Measurements from ENCODE around the gene TEX2.
"Not testable (repeated sequence)": the region's sequence is repeated elsewhere in the genome, so short reads cannot be mapped to it uniquely, and the experiment has no call there.

TEX2 gene

DNA sequence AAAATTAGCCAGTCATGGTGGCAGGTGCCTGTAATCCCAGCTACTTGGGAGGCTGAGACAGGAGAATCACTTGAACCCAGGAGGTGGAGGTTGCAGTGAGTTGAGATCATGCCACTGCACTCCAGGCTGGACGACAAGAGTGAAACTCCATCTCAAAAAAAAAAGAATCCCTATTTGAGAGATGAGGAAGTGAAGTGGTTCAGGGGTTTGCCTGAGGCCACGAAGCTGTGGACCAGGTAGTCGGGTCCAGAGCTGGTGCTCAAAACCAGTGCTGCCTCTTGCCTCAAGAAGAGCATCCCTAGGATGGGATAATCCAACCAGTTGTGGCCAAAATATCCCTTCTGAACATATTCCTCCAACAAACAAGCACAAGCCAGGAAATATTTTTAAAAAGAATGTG, 95.4 kb downstream of the TEX2 start:
- not testable (repeated sequence) for H3K9me3 Mint-ChIP-seq; H3K27ac Mint-ChIP-seq; H3K4me1 Mint-ChIP-seq (ENCODE audit: low read depth); H3K27me3 Mint-ChIP-seq (ENCODE audit: low read depth); H3K4me3 Mint-ChIP-seq; DNase-seq (ENCODE audit: low spot score)
- H3K36me3 Mint-ChIP-seq (ENCODE audit: low read depth) = peaks cover 21% of the 10 kb centered on the region

- no peaks in the 10 kb centered on the region for H3K27me3 Mint-ChIP-seq (ENCODE audit: low read depth)
- no peaks in the 10 kb centered on the region for H3K9me3 Mint-ChIP-seq
- H3K4me1 Mint-ChIP-seq (ENCODE audit: low read depth) = no peaks in the 10 kb centered on the region
- no peak overlapping the region for H3K27ac Mint-ChIP-seq
- H3K4me3 Mint-ChIP-seq = no peak overlapping the region
- H3K36me3 Mint-ChIP-seq (ENCODE audit: low read depth) = peaks cover 16% of the 10 kb centered on the region
- no peak for DNase-seq (ENCODE audit: low spot score)
These were observed 96.2 kb downstream of the TEX2 start for GRCh38 chr17:64166876-64167275.

- Mint-ChIP-seq H3K27ac (no peak overlapping the region), H3K36me3 (ENCODE audit: low read depth) (peaks cover 8% of the 10 kb centered on the region), H3K27me3 (ENCODE audit: low read depth) (no peaks in the 10 kb centered on the region), H3K9me3 (no peaks in the 10 kb centered on the region), H3K4me3 (no peak overlapping the region), H3K4me1 (ENCODE audit: low read depth) (no peaks in the 10 kb centered on the region)
- no peak for DNase-seq (ENCODE audit: low spot score)
These were observed 97.7 kb downstream of the TEX2 start for GRCh38 chr17:64165347-64165746.

- no peak for DNase-seq (ENCODE audit: low spot score)
- H3K4me3 Mint-ChIP-seq = no peak overlapping the region
- no peaks in the 10 kb centered on the region for H3K9me3 Mint-ChIP-seq
- peaks cover 3% of the 10 kb centered on the region for H3K36me3 Mint-ChIP-seq (ENCODE audit: low read depth)
- H3K4me1 Mint-ChIP-seq (ENCODE audit: low read depth) = no peaks in the 10 kb centered on the region
- no peaks in the 10 kb centered on the region for H3K27me3 Mint-ChIP-seq (ENCODE audit: low read depth)
- H3K27ac Mint-ChIP-seq = no peak overlapping the region
These were observed 98.3 kb downstream of the TEX2 start for GRCh38 chr17:64164596-64165285.

- DNase-seq (ENCODE audit: low spot score) = no peak
- Mint-ChIP-seq H3K36me3 (ENCODE audit: low read depth) (peaks cover 3% of the 10 kb centered on the region), H3K27me3 (ENCODE audit: low read depth) (no peaks in the 10 kb centered on the region), H3K4me1 (ENCODE audit: low read depth) (no peaks in the 10 kb centered on the region), H3K4me3 (no peak overlapping the region), H3K9me3 (no peaks in the 10 kb centered on the region), H3K27ac (no peak overlapping the region)
These were observed 99.6 kb downstream of the TEX2 start for GRCh38 chr17:64163468-64163867.

GRCh38 chr17:64162554-64162953, 100.5 kb downstream of the TEX2 start:
- Mint-ChIP-seq H3K27me3 (ENCODE audit: low read depth) (no peaks in the 10 kb centered on the region), H3K4me1 (ENCODE audit: low read depth) (no peaks in the 10 kb centered on the region), H3K36me3 (ENCODE audit: low read depth) (peaks cover 3% of the 10 kb centered on the region), H3K27ac (no peak overlapping the region), H3K9me3 (no peaks in the 10 kb centered on the region), H3K4me3 (no peak overlapping the region)
- DNase-seq (ENCODE audit: low spot score) = no peak

DNA sequence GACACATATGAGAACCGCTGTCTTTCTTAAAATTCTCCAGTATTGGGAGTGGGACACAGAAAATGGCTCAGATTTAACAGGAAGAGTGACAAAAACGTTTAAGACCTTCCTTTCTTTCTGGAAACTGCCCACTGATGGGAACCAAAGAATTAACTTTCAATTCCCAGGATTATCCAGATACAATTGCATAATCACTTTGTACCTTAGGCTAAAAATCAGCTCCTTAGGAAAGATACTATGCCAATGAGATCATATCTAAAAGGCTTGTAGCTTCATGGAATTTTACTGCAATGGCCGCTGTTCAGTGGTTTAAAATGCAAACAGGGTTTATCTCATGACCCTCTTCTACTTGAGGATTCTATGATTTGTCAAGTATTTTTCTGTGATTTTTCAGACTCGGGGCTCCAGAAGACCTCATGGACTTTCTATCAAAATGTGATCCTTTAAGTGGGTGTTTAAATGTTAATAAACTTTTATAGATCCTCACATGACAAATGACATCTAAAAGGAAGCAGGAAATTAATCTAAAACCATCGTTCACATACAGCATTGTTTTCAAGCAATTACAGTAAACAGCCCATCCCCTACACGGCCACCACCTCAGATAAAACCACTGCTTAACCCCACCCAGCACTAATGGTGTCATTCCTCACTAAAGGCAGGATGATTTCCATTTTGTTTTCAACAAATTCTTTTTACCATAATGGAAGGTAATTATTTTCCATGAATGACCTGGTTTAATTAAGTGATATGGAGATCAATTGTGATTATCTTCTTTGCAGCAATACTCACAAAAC, 101.5 kb downstream of the TEX2 start:
- Mint-ChIP-seq H3K9me3 (no peaks in the 10 kb centered on the region), H3K4me1 (ENCODE audit: low read depth) (no peaks in the 10 kb centered on the region), H3K27ac (no peak overlapping the region), H3K27me3 (ENCODE audit: low read depth) (no peaks in the 10 kb centered on the region), H3K36me3 (ENCODE audit: low read depth) (peaks cover under 1% of the 10 kb centered on the region), H3K4me3 (no peak overlapping the region)
- DNase-seq (ENCODE audit: low spot score) = no peak

GRCh38 chr17:64160378-64160777, 102.7 kb downstream of the TEX2 start:
- Mint-ChIP-seq H3K4me1 (ENCODE audit: low read depth) (no peaks in the 10 kb centered on the region), H3K4me3 (no peak overlapping the region), H3K27me3 (ENCODE audit: low read depth) (no peaks in the 10 kb centered on the region), H3K27ac (no peak overlapping the region), H3K36me3 (ENCODE audit: low read depth) (no peaks in the 10 kb centered on the region), H3K9me3 (no peaks in the 10 kb centered on the region)
- no peak for DNase-seq (ENCODE audit: low spot score)

- H3K27ac Mint-ChIP-seq = no peak overlapping the region
- peaks cover 6% of the 10 kb centered on the region for H3K4me1 Mint-ChIP-seq (ENCODE audit: low read depth)
- no peaks in the 10 kb centered on the region for H3K27me3 Mint-ChIP-seq (ENCODE audit: low read depth)
- H3K36me3 Mint-ChIP-seq (ENCODE audit: low read depth) = no peaks in the 10 kb centered on the region
- H3K9me3 Mint-ChIP-seq = no peaks in the 10 kb centered on the region
- no peak for DNase-seq (ENCODE audit: low spot score)
- no peak overlapping the region for H3K4me3 Mint-ChIP-seq
These were observed 104.0 kb downstream of the TEX2 start for GRCh38 chr17:64158831-64159590.

- Mint-ChIP-seq H3K27me3 (ENCODE audit: low read depth) (no peaks in the 10 kb centered on the region), H3K27ac (no peak overlapping the region), H3K4me1 (ENCODE audit: low read depth) (peaks cover 6% of the 10 kb centered on the region), H3K4me3 (no peak overlapping the region), H3K9me3 (no peaks in the 10 kb centered on the region), H3K36me3 (ENCODE audit: low read depth) (peaks cover under 1% of the 10 kb centered on the region)
- no peak for DNase-seq (ENCODE audit: low spot score)
These were observed 104.7 kb downstream of the TEX2 start for GRCh38 chr17:64158406-64158805.

- H3K27me3 Mint-ChIP-seq (ENCODE audit: low read depth) = no peaks in the 10 kb centered on the region
- H3K36me3 Mint-ChIP-seq (ENCODE audit: low read depth) = peaks cover 7% of the 10 kb centered on the region
- H3K4me3 Mint-ChIP-seq = no peak overlapping the region
- H3K9me3 Mint-ChIP-seq = no peaks in the 10 kb centered on the region
- peaks cover 6% of the 10 kb centered on the region for H3K4me1 Mint-ChIP-seq (ENCODE audit: low read depth)
- no peak overlapping the region for H3K27ac Mint-ChIP-seq
- no peak for DNase-seq (ENCODE audit: low spot score)
These were observed 105.3 kb downstream of the TEX2 start for GRCh38 chr17:64157669-64158180.

- H3K36me3 Mint-ChIP-seq (ENCODE audit: low read depth) = peaks cover 10% of the 10 kb centered on the region
- H3K9me3 Mint-ChIP-seq = no peaks in the 10 kb centered on the region
- no peak overlapping the region for H3K4me3 Mint-ChIP-seq
- peaks cover 6% of the 10 kb centered on the region for H3K4me1 Mint-ChIP-seq (ENCODE audit: low read depth)
- H3K27me3 Mint-ChIP-seq (ENCODE audit: low read depth) = no peaks in the 10 kb centered on the region
- DNase-seq (ENCODE audit: low spot score) = no peak
- no peak overlapping the region for H3K27ac Mint-ChIP-seq
These were observed 106.4 kb downstream of the TEX2 start for GRCh38 chr17:64156670-64157069.

DNA sequence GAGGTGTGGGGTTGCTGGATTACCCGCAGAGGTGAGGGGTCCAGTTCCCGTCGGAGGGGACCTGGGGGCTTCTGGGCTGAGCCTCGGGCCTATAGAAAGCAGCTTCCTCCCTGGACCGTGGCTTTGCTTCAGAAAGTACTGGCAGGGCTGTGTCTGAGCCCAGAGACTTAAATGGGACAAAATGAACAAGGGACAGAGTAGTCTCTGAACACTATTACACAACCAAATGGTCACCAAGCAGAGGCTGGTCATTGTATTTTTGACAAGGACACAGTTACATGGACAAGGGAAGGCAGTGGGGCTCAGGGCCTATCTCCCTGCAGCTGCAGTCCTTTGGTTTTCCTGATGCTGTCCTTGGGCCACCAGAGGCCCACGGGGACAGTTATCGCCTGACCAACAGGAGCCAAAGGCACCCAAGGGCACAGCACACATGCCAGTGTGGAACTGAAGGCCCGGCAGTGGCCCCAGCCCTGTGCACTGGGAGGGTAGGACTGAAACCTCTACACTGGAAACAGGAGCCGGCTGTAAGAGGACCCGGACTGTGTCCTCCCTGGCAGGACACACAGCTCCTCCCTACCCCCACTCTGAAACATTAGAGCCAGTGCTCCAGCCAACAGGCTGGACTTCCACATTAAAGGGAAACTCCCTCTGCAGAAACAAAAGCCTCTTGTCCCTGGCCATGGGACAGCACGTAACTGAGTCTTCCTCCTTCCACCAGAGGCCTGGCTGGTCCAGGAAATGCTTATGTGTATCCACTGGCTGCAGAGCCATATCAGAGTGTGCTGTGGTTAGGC, 107.1 kb downstream of the TEX2 start:
- Mint-ChIP-seq H3K4me3 (no peak overlapping the region), H3K4me1 (ENCODE audit: low read depth) (peaks cover 6% of the 10 kb centered on the region), H3K27ac (no peak overlapping the region), H3K27me3 (ENCODE audit: low read depth) (no peaks in the 10 kb centered on the region), H3K9me3 (no peaks in the 10 kb centered on the region), H3K36me3 (ENCODE audit: low read depth) (peaks cover 10% of the 10 kb centered on the region)
- DNase-seq (ENCODE audit: low spot score) = no peak

Data from T-helper 2 cell treated with Interferon-gamma antibody and Interleukin-4, amounts not matched to agents 5 μg/mL and 100 μg/mL, for 36 hours (primary cell).